ENCODE data around the gene GPC3. TPM values are rescaled to one million over a fixed set of nuclear protein-coding genes. Genes with fewer than 3 reads are reported as not detected.

Gene GPC3
- total RNA-seq, 1 experiment from 2014 or later, result not detected

GRCh38 chrX:133840415-133840814, 145.0 kb downstream of the GPC3 start:
- Histone ChIP-seq H2AFZ (no peak overlapping the region), H3K9me3 (ENCODE audit: insufficient read depth, low read depth) (no peaks in the 10 kb centered on the region), H3K36me3 (ENCODE audit: low read depth) (no peaks in the 10 kb centered on the region), H3K9me2 (ENCODE audit: insufficient read depth) (no peaks in the 10 kb centered on the region), H3F3A (ENCODE audit: insufficient read depth, low read depth) (no peaks in the 10 kb centered on the region), H3K79me2 (ENCODE audit: low read depth) (no peaks in the 10 kb centered on the region), H3K4me2 (no peak overlapping the region), H3K4me1 (replicated peaks; ENCODE audit: insufficient read depth) (no peaks in the 10 kb centered on the region), H3K27ac (no peak overlapping the region), H3K27me3 (ENCODE audit: insufficient read depth, low read depth) (no peaks in the 10 kb centered on the region), H3K4me3 (no peak overlapping the region), H4K20me1 (ENCODE audit: insufficient read depth) (no peaks in the 10 kb centered on the region)
- BruUV-seq (replicated peaks), result no TSS peak
- no peak for DNase-seq
- intact Hi-C loops (cut with micrococcal nuclease; ENCODE audit: unreplicated experiment), result no loop called here
- no peak for TF ChIP-seq CTCF (conservative IDR thresholded peaks at IDR 0.05)
- no peak for TF ChIP-seq EZH2 (IDR thresholded peaks at IDR 0.05; ENCODE audit: low read depth)
- ChIA-PET POLR2A (ENCODE audit: unreplicated experiment) (no interaction called here), CTCF (no interaction called here)

GRCh38 chrX:133838761-133839676, 146.4 kb downstream of the GPC3 start:
- Histone ChIP-seq H2AFZ (no peak overlapping the region), H3K4me2 (no peak overlapping the region), H3K27ac (no peak overlapping the region), H3K79me2 (ENCODE audit: low read depth) (no peaks in the 10 kb centered on the region), H3K4me1 (replicated peaks; ENCODE audit: insufficient read depth) (no peaks in the 10 kb centered on the region), H3F3A (ENCODE audit: insufficient read depth, low read depth) (no peaks in the 10 kb centered on the region), H4K20me1 (ENCODE audit: insufficient read depth) (no peaks in the 10 kb centered on the region), H3K36me3 (ENCODE audit: low read depth) (no peaks in the 10 kb centered on the region), H3K9me3 (ENCODE audit: insufficient read depth, low read depth) (no peaks in the 10 kb centered on the region), H3K27me3 (ENCODE audit: insufficient read depth, low read depth) (no peaks in the 10 kb centered on the region), H3K4me3 (no peak overlapping the region), H3K9me2 (ENCODE audit: insufficient read depth) (no peaks in the 10 kb centered on the region)
- TF ChIP-seq CTCF (conservative IDR thresholded peaks at IDR 0.05) (peak; percentile 84), EZH2 (IDR thresholded peaks at IDR 0.05; ENCODE audit: low read depth) (no peak)
- peak in 1 of 2 experiments; percentile 5 for DNase-seq
- BruUV-seq (replicated peaks), result no TSS peak
- CTCF ChIA-PET, result interaction anchor here (0.7 to 0.8 kb wide), 3 partner anchors 70 to 557 kb away, joined by 3 to 6 read pairs (median 3); no protein-coding TSS in a partner anchor
- intact Hi-C loops (cut with micrococcal nuclease; ENCODE audit: unreplicated experiment), result loop anchor here (1.0 kb wide), 2 partner anchors 21 to 141 kb away; no protein-coding TSS in a partner anchor
- POLR2A ChIA-PET (ENCODE audit: unreplicated experiment), result interaction anchor here (0.6 kb wide), 1 partner anchor 15 kb away, joined by 6 read pairs; no protein-coding TSS in a partner anchor

- ChIA-PET POLR2A (ENCODE audit: unreplicated experiment) (no interaction called here), CTCF (interaction anchor here (0.6 kb wide), 1 partner anchor 334 kb away, joined by 8 read pairs; no protein-coding TSS in a partner anchor)
- DNase-seq, result no peak
- no peaks in the 10 kb centered on the region for H3K79me2 ChIP-seq (ENCODE audit: low read depth)
- intact Hi-C loops (cut with micrococcal nuclease; ENCODE audit: unreplicated experiment), result no loop called here
- H4K20me1 ChIP-seq (ENCODE audit: insufficient read depth), result no peaks in the 10 kb centered on the region
- H3K4me3 ChIP-seq, result no peak overlapping the region
- no peaks in the 10 kb centered on the region for H3K9me2 ChIP-seq (ENCODE audit: insufficient read depth)
- H2AFZ ChIP-seq, result no peak overlapping the region
- no peaks in the 10 kb centered on the region for H3K27me3 ChIP-seq (ENCODE audit: insufficient read depth, low read depth)
- no peaks in the 10 kb centered on the region for H3F3A ChIP-seq (ENCODE audit: insufficient read depth, low read depth)
- no peaks in the 10 kb centered on the region for H3K4me1 ChIP-seq (replicated peaks; ENCODE audit: insufficient read depth)
- TF ChIP-seq EZH2 (IDR thresholded peaks at IDR 0.05; ENCODE audit: low read depth) (no peak), CTCF (conservative IDR thresholded peaks at IDR 0.05) (no peak)
- no peak overlapping the region for H3K4me2 ChIP-seq
- H3K36me3 ChIP-seq (ENCODE audit: low read depth), result no peaks in the 10 kb centered on the region
- H3K9me3 ChIP-seq (ENCODE audit: insufficient read depth, low read depth), result no peaks in the 10 kb centered on the region
- H3K27ac ChIP-seq, result no peak overlapping the region
- BruUV-seq (replicated peaks), result no TSS peak
Measured at GRCh38 chrX:133837091-133837490, 148.3 kb downstream of the GPC3 start.
